ENCODE results near the gene MYLK. TPM values are rescaled to one million over a fixed set of nuclear protein-coding genes. Genes with fewer than 3 reads are reported as not detected.
"Not testable (repeated sequence)": the region's sequence is repeated elsewhere in the genome, so short reads cannot be mapped to it uniquely, and the experiment has no call there.

The MYLK gene
- total and polyA plus RNA-seq, 2 donors (not counting 1 experiment from before 2014, with no cell fraction given), result 0.51 TPM; not detected in 1

DNA sequence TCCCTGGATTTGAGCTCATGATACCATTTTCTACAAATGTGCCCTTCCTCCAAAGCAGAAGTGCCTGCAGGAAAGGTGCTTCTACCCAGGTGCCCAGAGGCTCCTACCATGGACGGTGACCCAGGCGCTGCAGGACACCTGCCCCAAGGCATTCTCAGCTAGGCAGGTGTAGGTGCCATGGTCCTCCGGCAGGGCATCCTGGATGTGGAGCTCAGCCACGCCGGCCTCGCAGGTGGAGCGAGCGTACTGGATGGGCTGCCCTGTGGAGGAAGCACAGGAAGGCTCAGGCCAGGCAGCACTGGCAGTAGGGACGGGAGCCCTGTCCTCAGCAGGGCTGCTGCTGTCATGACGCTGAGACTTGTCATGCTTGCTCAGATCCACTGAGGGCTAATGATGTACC, 162.1 kb downstream of the MYLK start:
- Histone ChIP-seq H3K4me1 (ENCODE audit: control insufficient read depth in 2 of 2, insufficient read depth in 2 of 2, low read length in 2 of 2) (peaks cover 0 to 4% of the 10 kb centered on the region in 2 donors), H2AFZ (ENCODE audit: insufficient read depth, low read depth, low read length, poor library complexity, severe bottlenecking) (no peak overlapping the region), H3K9me3 (ENCODE audit: control extremely low read depth in 1 of 3, control insufficient read depth in 2 of 3, insufficient read depth in 1 of 3, low read length in 2 of 3) (no peaks in the 10 kb centered on the region), H3K27ac (ENCODE audit: low read length in 2 of 2) (no peak overlapping the region), H3K36me3 (replicated peaks in 1 of 2; ENCODE audit: control extremely low read depth in 1 of 2, control insufficient read depth in 1 of 2, extremely low read depth in 1 of 2, insufficient read depth in 2 of 2, low read length in 1 of 2) (no peaks in the 10 kb centered on the region), H3K27me3 (replicated peaks in 1 of 4; ENCODE audit: control extremely low read depth in 1 of 4, control insufficient read depth in 3 of 4, insufficient read depth in 4 of 4, low read length in 3 of 4) (no peaks in the 10 kb centered on the region), H3K9ac (ENCODE audit: low read length) (no peak overlapping the region), H3K79me2 (ENCODE audit: control insufficient read depth, insufficient read depth, low read length) (no peaks in the 10 kb centered on the region), H3K4me3 (ENCODE audit: control extremely low read depth in 1 of 5, extremely low read depth in 1 of 5, insufficient read depth in 1 of 5, low read depth in 2 of 5, low read length in 4 of 5) (no peak overlapping the region), H4K20me1 (ENCODE audit: control insufficient read depth, insufficient read depth, low read length, poor library complexity, severe bottlenecking) (no peaks in the 10 kb centered on the region), H3K4me2 (replicated peaks; ENCODE audit: low read depth, low read length, poor library complexity, severe bottlenecking) (no peak overlapping the region)
- H3K27ac Mint-ChIP-seq, result no peak overlapping the region
- no peak overlapping the region for H3K4me3 Mint-ChIP-seq
- H3K27me3 Mint-ChIP-seq, result peaks cover 18% of the 10 kb centered on the region
- intact Hi-C loops (cut with micrococcal nuclease), result loop anchor here (2.0 kb wide), 1 partner anchor 393 kb away; no protein-coding TSS in a partner anchor
- no peaks in the 10 kb centered on the region for H3K4me1 Mint-ChIP-seq
- WGBS (ENCODE audit: insufficient coverage), result 88% methylated on average over 8 of the region's 10 CpGs
- ATAC-seq (ENCODE audit: low read depth) (no peak), DNase-seq (no peak)
- CTCF ChIA-PET, result interaction anchor here (1.5 to 1.9 kb wide), 2 partner anchors 41 to 70 kb away, joined by 6 to 9 read pairs; no protein-coding TSS in a partner anchor
- TF ChIP-seq, protein P1, sequence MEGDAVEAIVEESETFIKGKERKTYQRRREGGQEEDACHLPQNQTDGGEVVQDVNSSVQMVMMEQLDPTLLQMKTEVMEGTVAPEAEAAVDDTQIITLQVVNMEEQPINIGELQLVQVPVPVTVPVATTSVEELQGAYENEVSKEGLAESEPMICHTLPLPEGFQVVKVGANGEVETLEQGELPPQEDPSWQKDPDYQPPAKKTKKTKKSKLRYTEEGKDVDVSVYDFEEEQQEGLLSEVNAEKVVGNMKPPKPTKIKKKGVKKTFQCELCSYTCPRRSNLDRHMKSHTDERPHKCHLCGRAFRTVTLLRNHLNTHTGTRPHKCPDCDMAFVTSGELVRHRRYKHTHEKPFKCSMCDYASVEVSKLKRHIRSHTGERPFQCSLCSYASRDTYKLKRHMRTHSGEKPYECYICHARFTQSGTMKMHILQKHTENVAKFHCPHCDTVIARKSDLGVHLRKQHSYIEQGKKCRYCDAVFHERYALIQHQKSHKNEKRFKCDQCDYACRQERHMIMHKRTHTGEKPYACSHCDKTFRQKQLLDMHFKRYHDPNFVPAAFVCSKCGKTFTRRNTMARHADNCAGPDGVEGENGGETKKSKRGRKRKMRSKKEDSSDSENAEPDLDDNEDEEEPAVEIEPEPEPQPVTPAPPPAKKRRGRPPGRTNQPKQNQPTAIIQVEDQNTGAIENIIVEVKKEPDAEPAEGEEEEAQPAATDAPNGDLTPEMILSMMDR (IDR thresholded peaks at IDR 0.05), result no peak
- no peak for TF ChIP-seq EZH2 (IDR thresholded peaks at IDR 0.05; ENCODE audit: borderline replicate concordance, insufficient read depth, low read depth, low read length, poor library complexity, severe bottlenecking)
- H3K9me3 Mint-ChIP-seq (ENCODE audit: insufficient read depth), result no peaks in the 10 kb centered on the region
- POLR2A ChIA-PET, result no interaction called here

- not testable (repeated sequence) for H3K27ac Mint-ChIP-seq; H3K36me3 ChIP-seq (replicated peaks in 1 of 2; ENCODE audit: control extremely low read depth in 1 of 2, control insufficient read depth in 1 of 2, extremely low read depth in 1 of 2, insufficient read depth in 2 of 2, low read length in 1 of 2)
These were observed 162.9 kb downstream of the MYLK start for GRCh38 chr3:123721095-123721689.

More at GRCh38 chr3:123721095-123721689, 162.9 kb downstream of the MYLK start:
- H3K79me2 ChIP-seq (ENCODE audit: control insufficient read depth, insufficient read depth, low read length); DNase-seq; H3K4me1 ChIP-seq (ENCODE audit: control insufficient read depth in 2 of 2, insufficient read depth in 2 of 2, low read length in 2 of 2); intact Hi-C loops (cut with micrococcal nuclease); H3K27ac ChIP-seq (ENCODE audit: low read length in 2 of 2); H3K9me3 Mint-ChIP-seq (ENCODE audit: insufficient read depth); H2AFZ ChIP-seq (ENCODE audit: insufficient read depth, low read depth, low read length, poor library complexity, severe bottlenecking); H3K4me1 Mint-ChIP-seq; H3K4me3 ChIP-seq (ENCODE audit: control extremely low read depth in 1 of 5, extremely low read depth in 1 of 5, insufficient read depth in 1 of 5, low read depth in 2 of 5, low read length in 4 of 5); H4K20me1 ChIP-seq (ENCODE audit: control insufficient read depth, insufficient read depth, low read length, poor library complexity, severe bottlenecking); H3K4me2 ChIP-seq (replicated peaks; ENCODE audit: low read depth, low read length, poor library complexity, severe bottlenecking); ATAC-seq (ENCODE audit: low read depth); H3K4me3 Mint-ChIP-seq; POLR2A ChIA-PET; H3K9me3 ChIP-seq (ENCODE audit: control extremely low read depth in 1 of 3, control insufficient read depth in 2 of 3, insufficient read depth in 1 of 3, low read length in 2 of 3); H3K27me3 ChIP-seq (replicated peaks in 1 of 4; ENCODE audit: control extremely low read depth in 1 of 4, control insufficient read depth in 3 of 4, insufficient read depth in 4 of 4, low read length in 3 of 4); H3K9ac ChIP-seq (ENCODE audit: low read length): not testable (repeated sequence)
- 77% methylated on average over 6 of the region's 10 CpGs for WGBS (ENCODE audit: insufficient coverage)
- peaks cover 10% of the 10 kb centered on the region for H3K27me3 Mint-ChIP-seq
- CTCF ChIA-PET, result interaction anchor here (0.8 to 1.5 kb wide), 4 partner anchors 19 to 79 kb away, joined by 3 to 12 read pairs (median 4); no protein-coding TSS in a partner anchor

Measured in B cell (primary cell).